Right atrium auricular region (tissue), 2 donors: Measurements from ENCODE around the gene ARHGEF28. TPM values are rescaled to one million over a fixed set of nuclear protein-coding genes. Genes with fewer than 3 reads are reported as not detected.

Experiments used
- DNase-seq: peaks from one replicate; pipeline ENCODE4 v3.0.0-alpha.2; 2019; ENCODE audit warnings: low spot score
- H3K27ac ChIP-seq, 2 donors: fragments of 200-600 bp; sonication (generic); 1 replicate in 1 of 2; 2 replicates in 1 of 2; pipeline ENCODE4 v1.5.1; 2016 to 2019
- H3K27me3 ChIP-seq, 2 donors: fragments of 200-600 bp; sonication (generic); one replicate each; pipeline versions ENCODE4 v1.5.1 to v1.6.0; 2017 to 2019
- H3K36me3 ChIP-seq: fragments of 200-600 bp; sonication (generic); one replicate; pipeline ENCODE4 v1.5.1; 2016
- H3K4me1 ChIP-seq, 2 donors: fragments of 200-600 bp; sonication (generic); one replicate each; pipeline versions ENCODE4 v1.5.1 to v1.6.0; 2017 to 2019
- H3K4me3 ChIP-seq, 2 donors: fragments of 200-600 bp; sonication (generic); 1 replicate in 1 of 2; 2 replicates in 1 of 2; pipeline ENCODE4 v1.5.1; 2017 to 2019; ENCODE audit warnings: mild to moderate bottlenecking in 1 of 2, moderate library complexity in 1 of 2
- H3K9me3 ChIP-seq, 2 donors: fragments of 200-600 bp; sonication (generic); one replicate each; pipeline ENCODE4 v1.5.1; 2019
- total RNA-seq, 2 donors: library from RNA; depleted of rRNA; stranded (reverse); fragments of >200 nt; gene quantifications; one replicate each; pipeline ENCODE4 v1.1.0, GENCODE V29; 2016
- TF ChIP-seq, protein P1 (sequence below), 2 donors: fragments of 200-600 bp; sonication (generic); IDR thresholded peaks; one replicate each; pipeline ENCODE4 v1.5.1; 2019; ENCODE audit warnings: antibody characterized with exemption in 2 of 2

Gene ARHGEF28
- total RNA-seq, 2 donors from 2014 or later, result 1.0 to 2.9 TPM

GRCh38 chr5:73746608-73747007, 120.6 kb downstream of the ARHGEF28 start:
- Histone ChIP-seq H3K9me3 (peaks cover 0 to 4% of the 10 kb centered on the region in 2 donors), H3K27me3 (no peaks in the 10 kb centered on the region), H3K4me3 (no peak overlapping the region), H3K4me1 (peaks cover 0 to 16% of the 10 kb centered on the region in 2 donors), H3K27ac (no peak overlapping the region), H3K36me3 (no peaks in the 10 kb centered on the region)
- TF ChIP-seq, protein P1, sequence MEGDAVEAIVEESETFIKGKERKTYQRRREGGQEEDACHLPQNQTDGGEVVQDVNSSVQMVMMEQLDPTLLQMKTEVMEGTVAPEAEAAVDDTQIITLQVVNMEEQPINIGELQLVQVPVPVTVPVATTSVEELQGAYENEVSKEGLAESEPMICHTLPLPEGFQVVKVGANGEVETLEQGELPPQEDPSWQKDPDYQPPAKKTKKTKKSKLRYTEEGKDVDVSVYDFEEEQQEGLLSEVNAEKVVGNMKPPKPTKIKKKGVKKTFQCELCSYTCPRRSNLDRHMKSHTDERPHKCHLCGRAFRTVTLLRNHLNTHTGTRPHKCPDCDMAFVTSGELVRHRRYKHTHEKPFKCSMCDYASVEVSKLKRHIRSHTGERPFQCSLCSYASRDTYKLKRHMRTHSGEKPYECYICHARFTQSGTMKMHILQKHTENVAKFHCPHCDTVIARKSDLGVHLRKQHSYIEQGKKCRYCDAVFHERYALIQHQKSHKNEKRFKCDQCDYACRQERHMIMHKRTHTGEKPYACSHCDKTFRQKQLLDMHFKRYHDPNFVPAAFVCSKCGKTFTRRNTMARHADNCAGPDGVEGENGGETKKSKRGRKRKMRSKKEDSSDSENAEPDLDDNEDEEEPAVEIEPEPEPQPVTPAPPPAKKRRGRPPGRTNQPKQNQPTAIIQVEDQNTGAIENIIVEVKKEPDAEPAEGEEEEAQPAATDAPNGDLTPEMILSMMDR (IDR thresholded peaks at IDR 0.05), result no peak
- no peak for DNase-seq

- TF ChIP-seq, protein P1 (IDR thresholded peaks at IDR 0.05), result no peak
- H3K9me3 ChIP-seq, result peaks cover 0 to 4% of the 10 kb centered on the region in 2 donors
- H3K36me3 ChIP-seq, result no peaks in the 10 kb centered on the region
- H3K4me3 ChIP-seq, result no peak overlapping the region
- DNase-seq, result no peak
- no peaks in the 10 kb centered on the region for H3K27me3 ChIP-seq
- H3K27ac ChIP-seq, result peak overlapping the region in 1 of 2 donors; percentile 47
- H3K4me1 ChIP-seq, result peaks cover 0 to 16% of the 10 kb centered on the region in 2 donors
Observed at GRCh38 chr5:73747696-73748380, 121.8 kb downstream of the ARHGEF28 start.

DNA sequence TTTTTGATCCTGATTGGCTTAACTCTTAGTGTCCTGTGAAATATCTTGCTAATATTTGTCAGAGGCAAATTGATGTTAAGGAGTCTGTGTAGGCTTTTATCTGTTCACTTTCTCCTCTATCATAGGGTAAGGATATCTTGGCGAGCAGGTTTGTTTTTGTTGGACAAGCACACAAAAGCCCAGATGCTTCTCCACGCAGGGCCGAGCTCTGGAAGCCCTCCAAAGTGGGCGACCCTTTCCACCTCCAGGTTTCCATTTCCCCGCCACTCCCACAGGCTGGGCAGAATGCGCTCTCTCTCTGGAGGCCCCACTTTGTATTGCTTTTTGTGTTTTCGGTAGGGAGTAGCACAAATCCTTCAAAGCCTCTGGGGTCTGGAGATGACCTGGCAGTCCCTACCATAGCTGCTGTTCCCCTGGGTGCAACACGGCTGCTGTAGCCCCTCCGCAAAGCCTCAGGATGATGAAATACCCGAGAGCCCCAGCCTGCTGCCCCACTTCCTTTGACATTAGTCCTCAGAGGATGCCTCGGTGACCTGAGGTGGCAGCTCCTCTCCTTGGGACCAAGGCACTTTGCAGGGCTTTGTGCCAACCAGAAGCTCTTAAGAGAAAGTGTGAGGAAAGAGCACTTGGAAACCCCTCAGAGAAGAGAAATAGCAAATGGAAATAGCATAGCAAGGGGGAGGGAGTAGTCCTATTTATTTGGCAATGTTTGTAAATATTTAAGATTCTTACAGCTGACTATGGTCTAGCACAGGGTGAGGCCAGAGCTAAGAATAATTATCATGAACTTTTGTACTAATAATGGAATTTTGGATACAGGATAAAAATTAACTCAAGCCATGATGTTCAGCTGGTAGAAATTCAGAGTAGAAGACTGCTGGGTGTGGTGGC, 122.8 kb downstream of the ARHGEF28 start:
- Histone ChIP-seq H3K9me3 (peaks cover 0 to 4% of the 10 kb centered on the region in 2 donors), H3K4me1 (peaks cover 0 to 16% of the 10 kb centered on the region in 2 donors), H3K27me3 (no peaks in the 10 kb centered on the region), H3K36me3 (no peaks in the 10 kb centered on the region), H3K27ac (peak overlapping the region in 1 of 2 donors; percentile 47), H3K4me3 (peak overlapping the region in 1 of 2 donors; percentile 8)
- TF ChIP-seq, protein P1 (IDR thresholded peaks at IDR 0.05), result no peak
- DNase-seq, result no peak

DNA sequence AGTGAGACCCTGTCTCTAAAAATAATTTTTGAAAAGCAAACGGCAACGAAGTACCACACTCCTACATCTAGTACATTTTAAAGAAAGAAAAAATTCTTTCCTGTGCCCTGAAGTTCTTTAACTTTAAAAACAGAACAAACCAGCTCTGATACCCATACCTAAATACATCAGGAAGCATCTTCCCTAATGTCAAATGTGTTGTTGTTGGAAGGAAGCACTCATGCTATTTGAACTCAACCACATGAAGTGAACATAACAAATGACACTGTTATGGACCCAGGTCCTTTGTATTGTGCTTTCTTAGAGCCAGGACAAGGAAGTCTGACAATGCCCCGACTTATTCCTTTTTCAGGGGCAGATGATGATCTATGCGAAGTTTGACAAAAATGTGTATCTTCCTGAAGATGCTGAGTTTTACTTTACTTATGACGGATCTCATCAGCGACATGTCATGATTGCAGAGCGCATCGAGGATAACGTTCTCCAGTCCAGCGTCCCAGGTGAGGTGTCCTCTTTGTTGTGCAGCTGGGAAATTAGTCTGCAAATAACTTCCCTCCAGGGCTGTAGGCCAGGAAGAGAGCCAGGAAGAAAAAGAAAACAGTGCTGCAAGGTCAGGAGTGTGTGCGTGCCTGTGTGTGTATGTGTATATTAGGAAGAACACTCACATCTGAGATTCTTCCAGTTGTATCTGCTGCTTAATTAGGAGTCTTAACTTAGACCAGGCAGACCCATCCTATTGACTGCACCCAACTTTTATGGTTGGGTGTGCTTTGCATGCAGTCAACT, 123.7 kb downstream of the ARHGEF28 start:
- Histone ChIP-seq H3K4me1 (peaks cover 0 to 16% of the 10 kb centered on the region in 2 donors), H3K27me3 (no peaks in the 10 kb centered on the region), H3K36me3 (no peaks in the 10 kb centered on the region), H3K9me3 (peaks cover 0 to 4% of the 10 kb centered on the region in 2 donors), H3K27ac (peak overlapping the region in 1 of 2 donors; percentile 7), H3K4me3 (no peak overlapping the region)
- TF ChIP-seq, protein P1 (IDR thresholded peaks at IDR 0.05), result no peak
- no peak for DNase-seq

DNA sequence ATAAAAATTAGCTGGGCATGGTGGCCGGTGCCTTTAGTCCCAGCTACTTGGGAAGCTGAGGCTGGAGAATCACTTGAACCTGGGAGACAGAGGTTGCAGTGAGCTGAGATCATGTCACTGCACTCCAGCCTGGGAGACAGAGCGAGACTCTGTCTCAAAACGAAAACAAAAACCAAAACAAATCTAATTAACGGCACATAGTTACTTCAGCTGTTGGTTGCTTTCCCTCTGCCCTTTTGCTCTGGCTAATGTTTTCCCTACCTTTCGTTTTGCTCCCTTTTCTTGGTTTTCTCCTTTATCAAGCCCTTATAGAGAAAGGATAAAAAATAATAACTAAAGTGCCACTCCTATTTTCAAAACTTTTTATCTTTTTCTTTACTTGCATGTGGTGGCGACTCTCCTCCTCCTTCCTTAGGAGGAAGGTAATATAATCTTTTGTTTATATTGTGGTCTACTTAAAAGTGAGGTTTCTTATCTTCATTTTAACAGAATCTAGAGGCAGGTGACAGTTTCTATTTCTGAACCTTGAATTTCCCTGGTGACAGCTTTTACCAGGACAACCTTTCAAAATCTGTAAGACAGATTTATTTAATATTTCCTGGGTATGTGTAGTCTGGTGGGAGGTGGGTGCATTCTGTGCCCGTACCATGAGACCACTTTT, 125.4 kb downstream of the ARHGEF28 start:
- H3K36me3 ChIP-seq, result no peaks in the 10 kb centered on the region
- peaks cover 0 to 4% of the 10 kb centered on the region in 2 donors for H3K9me3 ChIP-seq
- TF ChIP-seq, protein P1 (IDR thresholded peaks at IDR 0.05), result no peak

More for the DNA sequence above, 125.4 kb downstream of the ARHGEF28 start:
- no peak overlapping the region for H3K27ac ChIP-seq
- DNase-seq, result no peak
- H3K4me3 ChIP-seq, result no peak overlapping the region
- peaks cover 0 to 16% of the 10 kb centered on the region in 2 donors for H3K4me1 ChIP-seq
- no peaks in the 10 kb centered on the region for H3K27me3 ChIP-seq
